HG03520 (cell line): ENCODE data around the gene ROR2.

Experiments
- ATAC-seq: cut with Tn5 transposase; IDR thresholded peaks from one replicate; pipeline ENCODE4 v1.9.1; 2021; ENCODE audit warnings: mild to moderate bottlenecking, moderate library complexity; ENCODE audit not compliant: unreplicated experiment

The ROR2 gene

GRCh38 chr9:91697201-91697600, 252.8 kb downstream of the ROR2 start:
- ATAC-seq = no peak

- no peak for ATAC-seq
Measured at GRCh38 chr9:91694081-91694870, 255.8 kb downstream of the ROR2 start.

- no peak for ATAC-seq
Measured at GRCh38 chr9:91693226-91693625, 256.8 kb downstream of the ROR2 start.

- no peak for ATAC-seq
Measured at GRCh38 chr9:91690540-91691249, 259.3 kb downstream of the ROR2 start.

GRCh38 chr9:91689006-91689405, 261.0 kb downstream of the ROR2 start:
- no peak for ATAC-seq

- ATAC-seq = no peak
Measured at GRCh38 chr9:91683269-91683668, 266.8 kb downstream of the ROR2 start.

- ATAC-seq = no peak
Measured at GRCh38 chr9:91682806-91683205, 267.2 kb downstream of the ROR2 start.

GRCh38 chr9:91681461-91682305, 268.3 kb downstream of the ROR2 start:
- no peak for ATAC-seq

- ATAC-seq = no peak
Measured at GRCh38 chr9:91680998-91681397, 269.0 kb downstream of the ROR2 start.

GRCh38 chr9:91680106-91680505, 269.9 kb downstream of the ROR2 start:
- no peak for ATAC-seq

GRCh38 chr9:91678807-91679580, 271.0 kb downstream of the ROR2 start:
- no peak for ATAC-seq

- ATAC-seq = no peak
Measured at GRCh38 chr9:91677822-91678436, 272.1 kb downstream of the ROR2 start.

- no peak for ATAC-seq
Measured at GRCh38 chr9:91677331-91677730, 272.7 kb downstream of the ROR2 start.

GRCh38 chr9:91676046-91676445, 274.0 kb downstream of the ROR2 start:
- no peak for ATAC-seq

GRCh38 chr9:91664663-91665062, 285.4 kb downstream of the ROR2 start:
- no peak for ATAC-seq

- ATAC-seq = no peak
Measured at GRCh38 chr9:91663858-91664257, 286.2 kb downstream of the ROR2 start.

GRCh38 chr9:91661451-91661850, 288.6 kb downstream of the ROR2 start:
- no peak for ATAC-seq

- no peak for ATAC-seq
Measured at GRCh38 chr9:91660521-91660920, 289.5 kb downstream of the ROR2 start.

GRCh38 chr9:91659529-91660495, 290.2 kb downstream of the ROR2 start:
- no peak for ATAC-seq
